Hippocampal formation (tissue), 2 donors: Measurements from ENCODE around the gene PTPRA.
"Not testable (repeated sequence)": the region's sequence is repeated elsewhere in the genome, so short reads cannot be mapped to it uniquely, and the experiment has no call there.

Experiments used
- DNase-seq, 2 donors: peaks; one replicate each; lab custom pipeline; 2025; lab: John Stamatoyannopoulos, UW

PTPRA gene

GRCh38 chr20:2888224-2888955 lies 15.1 kb downstream of the PTPRA start:
- DNase-seq: no peak

GRCh38 chr20:2889209-2889608 lies 15.9 kb downstream of the PTPRA start:
- DNase-seq: no peak

- DNase-seq: no peak
These were observed 16.5 kb downstream of the PTPRA start for GRCh38 chr20:2889797-2890196.

GRCh38 chr20:2890742-2891141 lies 17.5 kb downstream of the PTPRA start:
- DNase-seq: no peak

DNA sequence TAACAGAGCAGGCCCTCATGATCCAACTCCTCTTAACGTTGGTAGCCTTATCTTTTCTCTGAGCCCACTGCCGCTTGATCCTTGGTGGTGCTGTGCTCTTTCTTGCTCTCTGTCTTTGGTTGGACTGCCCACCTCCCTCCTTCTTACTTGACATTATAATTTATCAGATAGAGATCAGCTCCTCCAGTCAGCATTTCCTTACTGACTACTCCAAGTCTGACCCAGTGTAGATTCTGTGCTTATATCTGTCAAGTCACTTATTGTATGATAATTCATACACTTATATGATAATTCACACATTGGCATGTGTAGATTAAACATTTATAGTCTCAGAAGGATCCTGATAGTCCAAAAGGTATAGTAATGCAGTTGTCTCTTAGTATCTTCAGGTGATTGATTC lies 18.1 kb downstream of the PTPRA start:
- DNase-seq: no peak

DNA sequence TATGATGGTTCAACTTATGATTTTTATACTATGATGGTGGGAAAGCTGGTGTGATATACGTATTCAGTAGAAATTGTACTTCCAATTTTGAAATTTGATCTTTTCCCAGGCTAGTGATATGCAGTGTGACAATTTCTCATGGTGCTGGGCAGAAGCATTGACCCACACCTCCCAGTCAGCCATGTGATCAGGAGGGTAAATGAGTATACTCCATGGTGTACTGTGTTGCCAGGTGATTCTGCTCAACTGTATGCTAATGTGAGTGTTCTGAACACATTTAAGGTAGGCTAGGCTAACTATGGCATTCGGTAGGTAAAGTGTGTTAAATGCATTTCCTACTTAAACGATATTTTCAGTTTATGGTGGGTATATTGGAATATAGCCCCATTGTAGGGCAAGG lies 19.1 kb downstream of the PTPRA start:
- no peak for DNase-seq

GRCh38 chr20:2894221-2894620 lies 20.9 kb downstream of the PTPRA start:
- DNase-seq: no peak

DNA sequence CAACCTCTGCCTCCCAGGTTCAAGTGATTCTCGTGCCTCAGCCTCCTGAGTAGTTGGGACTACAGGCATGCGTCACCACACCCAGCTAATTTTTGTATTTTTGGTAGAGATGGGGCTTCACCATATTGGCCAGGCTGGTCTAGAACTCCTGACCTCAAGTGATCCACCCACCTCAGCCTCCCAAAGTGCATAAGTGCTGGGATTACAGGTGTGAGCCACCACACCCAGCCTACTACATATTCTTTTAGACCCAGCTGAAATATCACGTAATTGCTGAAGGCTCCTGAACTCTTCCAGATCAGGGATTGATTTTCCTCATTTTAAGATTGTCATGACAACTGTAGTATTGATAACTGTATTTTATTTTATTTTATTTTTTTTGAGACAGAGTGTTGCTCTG lies 21.9 kb downstream of the PTPRA start:
- not testable (repeated sequence) for DNase-seq

DNA sequence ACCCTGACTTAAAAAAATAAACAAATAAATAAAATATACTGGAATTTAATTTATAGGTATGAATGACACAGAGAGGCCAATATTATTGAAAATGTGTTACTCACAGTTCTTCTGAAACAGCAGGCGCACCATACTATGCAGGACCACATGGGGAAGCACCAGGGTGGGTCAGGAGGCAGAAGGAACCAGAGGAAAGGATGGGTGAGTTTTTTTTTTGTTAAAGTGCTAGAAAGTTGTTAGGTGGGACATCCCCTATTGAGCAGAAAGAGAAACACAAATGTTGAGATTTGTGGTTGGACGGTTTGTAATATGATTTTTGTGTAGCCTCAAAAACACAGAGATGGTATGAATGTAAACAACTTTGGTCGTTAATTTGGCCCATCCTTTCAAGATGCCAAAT lies 26.0 kb downstream of the PTPRA start:
- no peak for DNase-seq

DNA sequence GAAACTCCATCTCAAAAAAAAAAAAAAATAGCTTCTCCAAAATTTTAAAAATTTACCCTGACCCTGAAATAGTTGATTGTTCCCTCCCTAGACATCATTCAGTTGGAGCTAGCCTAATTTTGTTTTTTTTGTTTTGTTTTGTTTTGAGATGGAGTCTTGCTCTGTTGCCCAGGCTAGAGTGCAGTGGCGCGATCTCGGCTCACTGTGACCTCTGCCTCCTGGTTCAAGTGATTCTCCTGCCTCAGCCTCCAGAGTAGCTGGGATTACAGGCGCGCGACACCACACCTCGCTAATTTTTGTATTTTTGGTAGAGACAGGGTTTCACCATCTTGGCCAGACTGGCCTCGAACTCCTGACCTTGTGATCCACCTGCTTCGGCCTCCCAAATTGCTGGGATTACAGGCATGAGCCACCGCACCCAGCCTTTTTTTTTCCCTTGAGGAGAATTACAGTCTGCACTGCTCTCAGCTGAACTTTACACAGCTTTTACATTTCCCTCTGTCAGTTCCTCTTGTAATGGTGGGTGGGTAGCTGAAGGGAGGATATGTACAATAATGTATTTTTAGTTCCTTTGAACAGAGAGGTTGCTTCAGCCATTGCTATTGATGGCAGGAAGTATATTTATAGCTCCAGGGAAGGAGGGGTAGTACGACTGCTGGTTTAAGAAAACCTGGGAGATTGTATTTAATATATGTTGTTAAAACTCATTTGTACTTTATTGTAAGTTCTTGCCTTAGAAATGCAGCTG lies 27.7 kb downstream of the PTPRA start:
- no peak for DNase-seq

GRCh38 chr20:2902291-2902690 lies 29.0 kb downstream of the PTPRA start:
- DNase-seq: peak in 1 of 2 donors; percentile 34

DNA sequence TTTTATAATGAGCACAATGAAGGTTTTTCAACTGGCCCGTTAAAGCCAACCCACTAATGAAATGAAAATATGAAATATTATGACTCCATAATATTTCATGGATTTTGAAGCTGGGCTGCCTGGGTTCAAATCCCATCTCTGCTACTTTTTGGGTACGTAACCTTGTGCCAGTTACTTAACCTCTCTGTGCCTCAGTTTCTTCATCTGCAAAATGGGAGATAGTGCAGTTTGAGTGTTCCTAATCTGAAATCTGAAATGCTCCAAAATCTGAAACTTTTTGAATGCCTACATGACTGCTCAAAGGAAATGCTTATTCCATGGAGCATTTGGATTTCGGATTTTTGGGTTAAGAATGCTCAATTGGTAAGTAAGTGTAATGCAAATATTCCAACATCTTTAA lies 29.5 kb downstream of the PTPRA start:
- no peak for DNase-seq

- DNase-seq: no peak
These were observed 30.4 kb downstream of the PTPRA start for GRCh38 chr20:2903686-2904085.

GRCh38 chr20:2907519-2907918 lies 34.2 kb downstream of the PTPRA start:
- DNase-seq: no peak

GRCh38 chr20:2909953-2910352 lies 36.7 kb downstream of the PTPRA start:
- DNase-seq: no peak

DNA sequence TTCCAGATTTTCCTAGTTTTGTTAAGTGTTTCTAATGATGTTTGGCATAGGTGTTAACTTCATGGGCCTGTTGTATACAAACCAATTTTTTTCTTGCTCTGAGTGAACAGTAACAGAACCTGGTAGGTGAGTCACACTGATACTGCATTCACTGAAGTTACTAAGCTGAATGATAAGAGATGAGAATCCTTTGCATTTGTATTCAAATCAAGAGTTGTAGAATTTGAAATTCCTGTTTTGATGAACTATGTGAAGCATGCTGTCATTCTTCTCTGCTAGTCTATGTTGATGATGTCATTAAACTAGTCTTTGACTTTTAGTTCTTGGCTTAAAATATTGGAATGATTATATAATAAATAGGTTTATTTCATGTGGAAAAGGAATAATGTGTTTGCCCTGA lies 37.9 kb downstream of the PTPRA start:
- no peak for DNase-seq

DNA sequence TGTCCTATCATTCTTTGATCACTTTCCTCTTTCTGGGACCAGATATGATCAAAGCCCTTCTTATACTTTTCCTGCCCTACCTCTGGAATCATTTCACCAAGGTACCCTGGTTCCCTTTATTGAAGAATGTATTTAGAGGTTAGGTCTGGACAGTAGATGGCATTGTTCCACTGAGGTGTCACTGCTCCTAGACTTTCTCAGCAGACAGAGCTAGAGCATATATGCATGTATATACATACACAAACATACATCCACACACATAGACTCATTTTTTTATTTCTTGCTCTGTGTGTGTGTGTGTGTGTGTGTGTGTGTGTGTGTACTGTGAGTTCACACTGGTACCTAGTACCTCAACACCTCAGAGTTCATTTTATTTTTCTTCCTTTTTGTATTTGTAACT lies 40.9 kb downstream of the PTPRA start:
- DNase-seq: peak in 1 of 2 donors; percentile 24

- DNase-seq: no peak
These were observed 44.0 kb downstream of the PTPRA start for GRCh38 chr20:2917266-2917665.

DNA sequence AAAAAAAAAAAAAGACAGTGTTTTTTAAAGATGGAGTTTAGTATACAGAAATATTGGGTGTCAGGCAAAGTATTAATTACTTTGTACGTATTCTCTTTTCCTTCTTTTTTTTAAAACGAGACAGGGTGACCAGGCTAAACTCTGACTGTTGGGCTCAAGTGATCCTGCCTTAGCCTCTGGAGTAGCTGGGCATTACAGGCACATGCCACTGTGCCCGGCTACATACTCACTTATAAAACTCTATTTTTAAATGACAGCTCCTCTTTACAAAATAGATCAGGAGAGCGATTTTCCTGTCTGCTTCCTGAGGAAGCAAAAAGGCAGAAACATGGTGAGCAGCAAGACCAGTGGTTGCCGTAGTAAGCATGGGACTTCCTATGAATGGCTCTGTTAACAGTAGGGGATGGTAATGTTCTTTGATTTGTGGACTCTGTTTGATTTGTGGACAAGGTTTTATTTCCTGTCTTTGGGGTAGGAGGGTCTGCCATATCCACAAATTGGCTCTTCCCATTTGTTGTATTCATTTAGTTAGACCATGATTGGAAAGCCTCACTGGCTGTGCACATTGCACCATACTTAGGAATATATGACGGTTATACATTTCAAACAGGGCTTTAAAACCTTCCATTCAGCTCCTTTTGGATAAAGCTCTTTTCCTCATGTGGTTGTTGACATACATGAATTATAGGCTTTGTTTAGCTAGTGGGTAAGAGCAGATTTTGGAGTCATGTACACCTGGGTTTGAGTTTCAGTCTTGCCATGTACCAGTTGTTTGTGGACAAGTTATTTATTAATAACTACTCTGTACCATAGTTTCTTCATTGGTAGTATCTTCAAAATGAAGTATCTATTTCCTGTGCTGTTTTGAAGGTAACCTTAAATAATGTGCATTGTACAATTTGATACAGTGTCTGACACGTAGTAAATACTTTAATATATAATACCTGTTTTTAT lies 45.1 kb downstream of the PTPRA start:
- no peak for DNase-seq

GRCh38 chr20:2919518-2920245 lies 46.4 kb downstream of the PTPRA start:
- DNase-seq: no peak

GRCh38 chr20:2920473-2920872 lies 47.2 kb downstream of the PTPRA start:
- DNase-seq: no peak

DNA sequence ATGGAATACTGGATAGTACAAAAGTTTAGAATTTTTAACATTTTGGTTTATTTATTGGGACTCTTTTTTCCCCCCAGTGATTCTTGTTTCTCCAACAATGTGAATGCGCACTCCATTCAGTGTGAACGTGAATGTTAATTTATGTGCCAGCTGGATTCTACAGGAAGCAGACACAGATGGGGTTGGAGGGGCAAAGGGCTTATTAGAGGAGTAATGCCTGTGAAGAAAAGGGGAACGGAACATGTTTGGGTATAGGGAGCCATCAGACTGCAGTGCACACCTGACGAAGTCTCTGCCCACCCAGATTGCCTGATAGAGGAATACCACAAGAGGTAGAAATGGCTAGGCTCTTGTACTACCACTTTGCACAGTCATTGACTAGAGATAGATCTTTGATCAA lies 48.2 kb downstream of the PTPRA start:
- no peak for DNase-seq
